T-cell (primary cell): Measurements from ENCODE around the gene WARS2. TPM values are rescaled to one million over a fixed set of nuclear protein-coding genes. Genes with fewer than 3 reads are reported as not detected.

Source experiments
- ATAC-seq, 4 experiments: fragments of 200-7000 bp in 3 of 4; fragments of 150-1000 bp in 1 of 4; cut with Tn5 transposase; replicated peaks in 1 of 4; 1 replicate in 3 of 4; 2 replicates in 1 of 4; pipeline ENCODE4 v1.10.0; 2021; ENCODE audit warnings: moderate library complexity in 3 of 4, mild to moderate bottlenecking in 2 of 4, moderate number of reproducible peaks in 1 of 4
- CTCF ChIA-PET, 2 donors: fragments of 300-600 bp; sonication (Branson Sonifier 250); formaldehyde crosslinking; loops; one replicate each; lab custom pipeline; 2022; ENCODE audit warnings: antibody characterized with exemption in 2 of 2; lab: Charles Lee
- POLR2A ChIA-PET, 2 donors: fragments of 300-600 bp; sonication (Branson Sonifier 250); formaldehyde crosslinking; loops; one replicate each; lab custom pipeline; 2022; ENCODE audit warnings: antibody characterized with exemption in 2 of 2; lab: Charles Lee
- DNase-seq, 35 experiments: peaks; one replicate each; pipeline versions ENCODE4 v3.0.0 to v3.0.0-alpha.2; 2013 to 2023
- H3K27ac ChIP-seq: one replicate; pipeline ENCODE4 v1.5.1; 2013; ENCODE audit warnings: low read length
- H3K27me3 ChIP-seq, 2 experiments: replicated peaks in 1 of 2; 1 replicate in 1 of 2; 2 replicates in 1 of 2; pipeline versions ENCODE4 v1.6.1 to v1.7.0; 2013; ENCODE audit warnings: low read length in 1 of 2, mixed read lengths in 1 of 2; ENCODE audit not compliant: control insufficient read depth in 2 of 2, insufficient read depth in 2 of 2; ENCODE audit errors: extremely low read depth in 1 of 2
- H3K36me3 ChIP-seq, 2 donors: 1 replicate in 1 of 2; 2 replicates in 1 of 2; pipeline versions ENCODE4 v1.6.1 to v1.7.0; 2013; ENCODE audit warnings: low read length in 1 of 2; ENCODE audit not compliant: control insufficient read depth in 2 of 2, insufficient read depth in 1 of 2; ENCODE audit errors: extremely low read depth in 1 of 2
- H3K4me1 ChIP-seq, 2 experiments: 1 replicate in 1 of 2; 2 replicates in 1 of 2; pipeline versions ENCODE4 v1.6.1 to v1.7.0; 2013; ENCODE audit warnings: low read length in 2 of 2, mixed read lengths in 1 of 2; ENCODE audit not compliant: insufficient read depth in 2 of 2, control insufficient read depth in 1 of 2; ENCODE audit errors: extremely low read depth in 1 of 2
- H3K4me3 ChIP-seq, 2 donors: 1 replicate in 1 of 2; 2 replicates in 1 of 2; pipeline versions ENCODE4 v1.5.1 to v1.7.0; 2013; ENCODE audit warnings: mild to moderate bottlenecking in 2 of 2, low read length in 1 of 2, moderate library complexity in 1 of 2; ENCODE audit not compliant: control insufficient read depth in 1 of 2; ENCODE audit errors: extremely low read depth in 1 of 2
- H3K9me3 ChIP-seq: 2 replicates; pipeline ENCODE4 v1.7.0; 2013
- H3K27ac Mint-ChIP-seq, 2 donors: one replicate each; pipeline ENCODE4 v1.8.0; 2020 to 2021; ENCODE audit warnings: mild to moderate bottlenecking in 2 of 2, mixed read lengths in 2 of 2
- H3K27me3 Mint-ChIP-seq, 2 donors: one replicate each; pipeline ENCODE4 v1.8.0; 2021 to 2022; ENCODE audit warnings: mixed read lengths in 2 of 2
- H3K36me3 Mint-ChIP-seq: one replicate; pipeline ENCODE4 v1.8.0; 2021; ENCODE audit warnings: mixed read lengths
- H3K4me1 Mint-ChIP-seq, 3 donors: one replicate each; pipeline ENCODE4 v1.8.0; 2020 to 2022; ENCODE audit warnings: mixed read lengths in 3 of 3, mild to moderate bottlenecking in 1 of 3
- H3K4me3 Mint-ChIP-seq, 3 donors: one replicate each; pipeline ENCODE4 v1.8.0; 2020 to 2022; ENCODE audit warnings: mild to moderate bottlenecking in 3 of 3, mixed read lengths in 3 of 3, moderate library complexity in 3 of 3
- H3K9me3 Mint-ChIP-seq, 3 donors: one replicate each; pipeline ENCODE4 v1.8.0; 2020 to 2022; ENCODE audit warnings: mixed read lengths in 3 of 3
- WGBS: methylation state at CpG from one replicate; pipeline ENCODE4 v1.1.5; 2013; ENCODE audit warnings: missing lambda C conversion rate; ENCODE audit not compliant: insufficient coverage; 5-methylcytosine and 5-hydroxymethylcytosine counted together
- total RNA-seq, 35 experiments: library from RNA in 6 of 35; stranded (reverse) in 6 of 35; fragments of 120-200 nt in 1 of 35; gene quantifications; one replicate each; pipeline versions ENCODE4 v1.2.1 to v1.2.4 and lab custom pipeline; 2013 to 2026

The WARS2 gene
- total RNA-seq, 5 donors from 2014 or later (not counting 1 experiment from before 2014, with no cell fraction given), result 6.6 to 32.4 (median 8.5) TPM

GRCh38 chr1:119068427-119068826 lies 72.0 kb downstream of the WARS2 start:
- Histone ChIP-seq H3K27ac (no peak overlapping the region), H3K4me3 (no peak overlapping the region), H3K4me1 (no peaks in the 10 kb centered on the region), H3K27me3 (no peaks in the 10 kb centered on the region), H3K9me3 (no peaks in the 10 kb centered on the region), H3K36me3 (peaks cover under 1 to 7% of the 10 kb centered on the region in 2 donors)
- Mint-ChIP-seq H3K4me1 (peaks cover 0 to 3% (median 2%) of the 10 kb centered on the region in 3 donors), H3K9me3 (peaks cover 0 to 4% (median 4%) of the 10 kb centered on the region in 3 donors), H3K4me3 (no peak overlapping the region), H3K36me3 (peaks cover 46% of the 10 kb centered on the region), H3K27ac (no peak overlapping the region), H3K27me3 (no peaks in the 10 kb centered on the region)
- ATAC-seq (no peak), DNase-seq (no peak)
- 100% methylated on average over 1 of the region's 4 CpGs for WGBS
- CTCF ChIA-PET, result no interaction called here
- POLR2A ChIA-PET, result no interaction called here

- H3K4me1 ChIP-seq, result no peaks in the 10 kb centered on the region
- peaks cover 0 to 3% (median 2%) of the 10 kb centered on the region in 3 donors for H3K9me3 Mint-ChIP-seq
- ATAC-seq (no peak), DNase-seq (no peak)
- H3K4me3 ChIP-seq, result no peak overlapping the region
- H3K36me3 Mint-ChIP-seq, result peaks cover 45% of the 10 kb centered on the region
- no peak overlapping the region for H3K27ac Mint-ChIP-seq
- no peaks in the 10 kb centered on the region for H3K4me1 Mint-ChIP-seq
- ChIA-PET CTCF (no interaction called here), POLR2A (no interaction called here)
- H3K4me3 Mint-ChIP-seq, result no peak overlapping the region
- no peaks in the 10 kb centered on the region for H3K36me3 ChIP-seq
- H3K27me3 Mint-ChIP-seq, result no peaks in the 10 kb centered on the region
- no peak overlapping the region for H3K27ac ChIP-seq
- H3K9me3 ChIP-seq, result no peaks in the 10 kb centered on the region
- H3K27me3 ChIP-seq, result no peaks in the 10 kb centered on the region
Measured at GRCh38 chr1:119061700-119062099, 78.8 kb downstream of the WARS2 start.

DNA sequence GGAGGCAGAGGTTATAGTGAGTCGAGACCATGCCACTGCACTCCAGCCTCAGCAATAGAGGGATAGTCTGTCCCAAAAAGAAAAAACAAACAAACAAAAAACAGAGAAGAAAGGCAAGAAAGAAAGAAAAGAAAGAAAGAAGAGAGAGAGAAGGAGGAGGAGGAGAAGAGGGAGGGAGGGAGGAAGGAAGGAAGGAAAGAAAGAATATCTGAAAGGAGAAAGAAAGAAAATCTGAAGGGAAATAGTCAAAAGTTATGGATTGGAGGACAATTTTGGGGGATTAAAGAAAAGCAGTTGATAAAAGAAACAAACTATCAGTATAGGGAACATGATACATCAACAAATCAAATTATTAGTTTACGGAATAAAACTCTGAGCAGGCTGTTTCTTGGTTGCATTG lies 84.9 kb downstream of the WARS2 start:
- no peak for ATAC-seq
- no peak overlapping the region for H3K4me3 Mint-ChIP-seq
- no peak for DNase-seq
- H3K4me1 ChIP-seq, result no peaks in the 10 kb centered on the region
- no peaks in the 10 kb centered on the region for H3K36me3 ChIP-seq
- H3K27ac ChIP-seq, result no peak overlapping the region
- no peaks in the 10 kb centered on the region for H3K27me3 Mint-ChIP-seq
- POLR2A ChIA-PET, result no interaction called here
- H3K9me3 Mint-ChIP-seq, result peaks cover 3 to 7% (median 4%) of the 10 kb centered on the region in 3 donors
- H3K36me3 Mint-ChIP-seq, result peaks cover 52% of the 10 kb centered on the region
- no peak overlapping the region for H3K4me3 ChIP-seq
- H3K4me1 Mint-ChIP-seq, result no peaks in the 10 kb centered on the region
- H3K27me3 ChIP-seq, result no peaks in the 10 kb centered on the region
- WGBS, result no CpG with 5 or more reads among the region's 2 CpGs
- CTCF ChIA-PET, result no interaction called here
- no peak overlapping the region for H3K27ac Mint-ChIP-seq
- H3K9me3 ChIP-seq, result no peaks in the 10 kb centered on the region

DNA sequence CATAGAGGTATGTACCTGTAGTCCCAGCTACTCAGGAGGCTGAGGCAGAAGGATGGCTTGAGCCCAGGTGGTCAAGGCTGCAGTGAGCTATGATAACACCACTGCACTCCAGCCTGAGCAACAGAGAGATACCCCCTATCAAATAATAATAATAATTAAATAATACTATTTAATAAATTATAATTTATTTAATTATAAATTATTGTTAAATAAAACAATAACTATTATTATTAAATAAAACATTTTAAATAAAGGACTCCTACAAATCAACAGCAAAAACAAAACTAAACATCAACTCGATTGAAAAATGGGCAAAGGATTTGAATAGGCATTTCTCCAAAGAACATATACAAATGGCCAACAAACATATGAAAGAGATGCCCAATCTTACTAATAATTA lies 86.5 kb downstream of the WARS2 start:
- H3K36me3 Mint-ChIP-seq, result peaks cover 50% of the 10 kb centered on the region
- no peak for DNase-seq
- Histone ChIP-seq H3K4me1 (no peaks in the 10 kb centered on the region), H3K4me3 (no peak overlapping the region), H3K27ac (no peak overlapping the region), H3K27me3 (no peaks in the 10 kb centered on the region), H3K9me3 (no peaks in the 10 kb centered on the region), H3K36me3 (no peaks in the 10 kb centered on the region)
- POLR2A ChIA-PET, result no interaction called here
- H3K9me3 Mint-ChIP-seq, result peaks cover 1 to 7% (median 4%) of the 10 kb centered on the region in 3 donors
- CTCF ChIA-PET, result no interaction called here
- no peaks in the 10 kb centered on the region for H3K4me1 Mint-ChIP-seq
- no peak overlapping the region for H3K4me3 Mint-ChIP-seq
- WGBS, result no CpG with 5 or more reads among the region's 1 CpG
- ATAC-seq, result no peak
- no peak overlapping the region for H3K27ac Mint-ChIP-seq
- no peaks in the 10 kb centered on the region for H3K27me3 Mint-ChIP-seq

DNA sequence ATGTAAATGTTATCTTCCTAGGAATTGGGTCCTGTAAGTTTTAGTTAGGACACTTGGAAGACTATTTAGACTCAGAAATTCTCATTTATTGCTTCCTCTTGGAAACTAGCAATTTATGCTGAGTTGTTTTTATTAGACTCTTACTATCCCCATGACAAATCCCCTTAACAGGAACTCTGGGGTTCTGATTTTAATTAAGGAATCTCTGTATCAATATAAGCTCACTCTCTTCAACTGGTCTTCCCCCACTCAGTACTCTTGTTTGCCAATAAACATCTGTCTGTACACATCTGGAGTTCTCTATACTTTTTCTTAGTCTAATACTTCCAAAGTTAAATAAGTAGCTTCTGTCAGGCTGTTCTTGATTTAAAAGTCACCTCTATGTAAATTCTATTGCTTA lies 88.2 kb downstream of the WARS2 start:
- POLR2A ChIA-PET, result interaction anchor here in 1 of 2 donors (0.5 kb wide), 1 partner anchor 144 kb away, joined by 4 read pairs; no protein-coding TSS in a partner anchor
- CTCF ChIA-PET, result no interaction called here
- DNase-seq (no peak), ATAC-seq (no peak)
- peaks cover 1 to 7% (median 4%) of the 10 kb centered on the region in 3 donors for H3K9me3 Mint-ChIP-seq
- Histone ChIP-seq H3K9me3 (no peaks in the 10 kb centered on the region), H3K27me3 (no peaks in the 10 kb centered on the region), H3K27ac (no peak overlapping the region), H3K4me3 (no peak overlapping the region), H3K4me1 (no peaks in the 10 kb centered on the region), H3K36me3 (no peaks in the 10 kb centered on the region)
- no peak overlapping the region for H3K4me3 Mint-ChIP-seq
- no peaks in the 10 kb centered on the region for H3K4me1 Mint-ChIP-seq
- no peaks in the 10 kb centered on the region for H3K27me3 Mint-ChIP-seq
- H3K36me3 Mint-ChIP-seq, result peaks cover 51% of the 10 kb centered on the region
- no peak overlapping the region for H3K27ac Mint-ChIP-seq

- ATAC-seq (no peak), DNase-seq (no peak)
- 99% methylated on average over 21 of the region's 34 CpGs for WGBS
- Histone ChIP-seq H3K4me3 (no peak overlapping the region), H3K4me1 (no peaks in the 10 kb centered on the region), H3K27ac (no peak overlapping the region), H3K36me3 (peaks cover 0 to 6% of the 10 kb centered on the region in 2 donors), H3K27me3 (no peaks in the 10 kb centered on the region), H3K9me3 (no peaks in the 10 kb centered on the region)
- Mint-ChIP-seq H3K4me3 (no peak overlapping the region), H3K27ac (no peak overlapping the region), H3K27me3 (no peaks in the 10 kb centered on the region), H3K9me3 (peaks cover 0 to 4% (median 0%) of the 10 kb centered on the region in 3 donors), H3K4me1 (no peaks in the 10 kb centered on the region), H3K36me3 (peaks cover 61% of the 10 kb centered on the region)
- ChIA-PET POLR2A (no interaction called here), CTCF (no interaction called here)
Measured at GRCh38 chr1:119048624-119049404, 91.6 kb downstream of the WARS2 start.
